NCI-H1092 treated with DMSO at 0.1 percent for 48 hours (cell line): Measurements from ENCODE around the gene PRRT4.

Source experiments
- DNase-seq: peaks from one replicate; lab custom pipeline; 2025; lab: John Stamatoyannopoulos, UW

Gene PRRT4

DNA sequence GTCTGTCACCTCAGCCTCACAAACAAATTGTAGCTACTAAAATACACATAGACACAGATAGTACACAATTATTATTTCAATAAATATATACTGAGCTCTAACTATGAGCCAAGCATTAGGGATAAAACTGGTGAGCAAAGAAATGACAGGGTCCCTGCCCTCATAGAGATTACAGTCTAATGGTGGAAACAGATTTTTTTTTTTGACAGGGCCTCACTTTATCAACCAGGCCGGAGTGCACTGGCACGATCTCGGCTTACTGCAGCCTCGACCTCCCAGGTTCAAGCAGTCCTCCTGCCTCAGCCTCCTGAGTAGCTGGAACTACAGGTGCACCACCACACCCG, 17.1 kb downstream of the PRRT4 start:
- DNase-seq: no peak

- peak; percentile 91 for DNase-seq
These were observed 17.7 kb downstream of the PRRT4 start, which contains the start of gene RBM28 for GRCh38 chr7:128343554-128344430. Gene RBM28, minus strand, starts transcription at chr7:128343908. Its CDS starts 115 bp downstream, at chr7:128343793.

- no peak for DNase-seq
These were observed 19.8 kb downstream of the PRRT4 start for GRCh38 chr7:128341733-128342132.

GRCh38 chr7:128335730-128336129, 25.8 kb downstream of the PRRT4 start:
- DNase-seq: no peak

- no peak for DNase-seq
These were observed 37.2 kb downstream of the PRRT4 start for GRCh38 chr7:128324368-128324680.

DNA sequence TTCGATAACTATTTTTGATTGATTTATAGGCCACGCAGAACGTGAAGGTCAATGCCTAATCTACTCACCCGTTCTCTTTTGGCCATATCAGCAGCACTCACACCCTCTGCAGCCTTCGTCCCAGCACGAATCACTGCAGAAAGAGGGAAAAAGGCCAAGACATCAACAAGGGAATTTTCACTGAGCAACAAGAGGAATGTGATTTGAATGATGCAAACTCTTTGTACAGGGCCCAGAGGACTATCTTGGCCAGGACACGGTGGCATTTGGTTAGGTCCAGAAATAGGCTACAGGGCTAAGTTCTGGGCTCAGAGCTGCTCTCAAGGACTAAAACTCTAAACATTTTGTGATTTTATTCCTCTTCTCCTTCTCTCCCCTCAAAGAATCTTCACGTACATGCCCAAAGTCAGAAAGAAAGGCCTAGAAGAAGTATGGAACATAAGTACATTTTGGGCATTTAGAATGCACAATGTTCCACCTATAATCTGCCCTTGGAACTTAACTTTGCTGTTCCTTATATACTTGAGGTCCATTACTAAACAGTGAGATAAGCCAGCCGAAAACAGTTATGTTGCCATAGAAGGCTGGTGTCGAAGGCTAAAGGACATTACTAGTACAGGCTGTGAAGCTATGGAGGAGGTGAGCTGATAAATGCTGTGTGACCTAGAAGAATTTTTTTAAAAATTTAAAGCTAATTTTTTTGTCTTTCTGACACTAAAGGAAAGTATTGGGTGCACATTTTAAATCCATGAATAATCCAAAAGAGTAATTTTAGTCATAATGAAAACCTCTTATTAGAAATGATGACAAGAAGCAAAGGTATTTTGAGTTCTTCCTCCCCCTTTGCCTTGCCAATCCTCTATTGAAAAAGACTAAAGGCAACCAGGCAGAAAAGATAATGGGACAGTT, 37.8 kb downstream of the PRRT4 start:
- no peak for DNase-seq

DNA sequence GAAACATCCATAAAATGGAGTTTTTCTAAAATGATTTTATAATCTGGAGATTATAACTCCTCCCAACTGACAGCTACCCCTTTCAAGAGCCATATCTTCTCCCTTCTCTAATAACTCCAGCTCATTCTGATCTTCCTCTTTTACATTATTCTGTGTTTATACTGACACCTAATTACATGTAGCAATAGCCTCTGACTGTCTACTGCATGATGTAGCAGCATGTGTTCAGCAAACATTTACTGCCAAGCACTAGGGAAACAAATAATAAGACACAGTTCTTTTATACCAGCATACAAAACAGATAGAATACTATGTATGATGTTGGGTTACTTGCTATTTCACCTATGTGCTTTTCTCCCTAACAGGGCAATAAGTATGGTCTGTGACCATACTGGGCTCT, 38.5 kb downstream of the PRRT4 start:
- no peak for DNase-seq

DNA sequence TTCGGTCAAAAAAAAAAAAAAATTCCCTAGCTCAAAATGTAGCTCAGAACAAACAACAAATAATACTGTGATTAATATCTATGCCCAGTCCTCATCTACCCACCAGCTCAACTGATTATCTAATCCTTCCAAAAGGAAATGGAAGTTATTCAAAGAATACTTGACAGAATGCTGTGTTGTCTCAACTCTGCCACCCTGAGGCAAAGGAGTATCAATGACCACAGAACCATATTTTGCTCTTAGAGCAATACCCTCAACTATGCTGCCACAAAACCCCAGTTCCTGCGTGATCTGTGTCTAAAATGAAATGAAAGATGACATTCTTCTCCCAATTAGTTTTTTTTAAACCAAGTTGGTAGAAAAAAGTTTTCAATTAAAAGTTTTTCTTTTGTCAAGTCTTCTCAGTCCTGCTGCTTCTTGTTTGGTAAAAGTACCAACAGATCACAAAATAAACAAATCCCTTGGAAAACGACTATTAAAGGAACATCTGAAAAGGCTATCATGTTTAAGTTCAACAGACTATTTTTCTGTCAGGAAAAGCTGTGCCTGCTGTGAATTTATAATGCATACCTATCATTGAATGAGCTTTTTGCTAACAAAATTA, 39.3 kb downstream of the PRRT4 start:
- peak; percentile 12 for DNase-seq

DNA sequence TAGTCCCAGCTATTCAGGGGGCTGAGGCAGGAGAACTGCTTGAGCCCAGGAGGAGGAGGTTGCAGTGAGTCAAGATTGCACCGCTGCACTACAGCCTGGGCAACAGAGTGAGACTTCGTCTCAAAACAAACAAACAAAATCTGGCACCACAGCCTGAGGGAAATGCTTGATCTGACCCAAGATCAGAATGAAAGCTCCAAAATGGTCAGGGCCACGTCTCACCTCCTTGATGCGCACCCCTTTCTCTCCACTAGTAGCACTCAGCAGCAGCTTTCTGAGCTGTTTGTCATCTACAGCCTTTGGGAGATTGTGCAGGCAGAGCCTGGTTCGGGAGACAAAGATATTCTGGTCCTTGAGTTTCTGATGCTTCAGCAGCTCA, 40.5 kb downstream of the PRRT4 start:
- no peak for DNase-seq

DNA sequence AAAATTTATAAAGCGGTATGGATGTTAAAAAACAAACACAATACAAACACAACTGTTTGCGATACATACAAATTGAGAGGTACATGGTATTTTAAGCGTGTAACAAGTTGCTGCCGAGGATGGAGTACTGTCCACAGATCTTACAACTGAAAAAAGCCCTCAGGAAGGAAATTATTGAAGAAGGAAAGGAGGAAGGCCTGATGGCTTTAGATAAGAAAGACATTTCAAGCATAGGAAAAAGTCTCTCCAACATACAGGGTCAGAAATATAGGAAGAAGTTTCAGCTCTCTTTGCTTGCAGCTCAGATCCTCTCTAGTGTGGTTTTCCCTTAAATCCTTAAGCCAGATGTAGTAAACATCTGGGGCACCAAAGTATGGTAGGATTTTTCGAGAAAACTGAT, 42.8 kb downstream of the PRRT4 start:
- DNase-seq: no peak

DNA sequence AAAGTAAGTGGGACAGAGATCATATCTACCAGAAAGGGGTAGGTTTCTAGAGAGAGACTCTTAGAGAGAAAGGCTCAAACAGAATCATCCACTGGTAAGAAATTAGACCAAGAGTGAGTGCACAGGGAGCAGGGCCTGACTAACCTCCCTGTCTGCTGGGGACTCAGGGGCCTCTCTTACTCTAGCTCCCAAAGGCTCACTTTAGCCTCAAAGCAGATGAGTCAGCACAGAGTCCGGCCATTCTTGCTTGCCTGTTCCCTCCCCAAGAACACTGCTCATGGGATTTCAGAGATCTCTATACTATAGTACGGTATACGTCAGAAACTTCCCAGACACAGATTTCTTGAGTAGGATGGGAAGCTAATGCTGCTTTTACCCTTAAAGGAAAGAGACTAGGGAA, 50.5 kb downstream of the PRRT4 start:
- DNase-seq: no peak

DNA sequence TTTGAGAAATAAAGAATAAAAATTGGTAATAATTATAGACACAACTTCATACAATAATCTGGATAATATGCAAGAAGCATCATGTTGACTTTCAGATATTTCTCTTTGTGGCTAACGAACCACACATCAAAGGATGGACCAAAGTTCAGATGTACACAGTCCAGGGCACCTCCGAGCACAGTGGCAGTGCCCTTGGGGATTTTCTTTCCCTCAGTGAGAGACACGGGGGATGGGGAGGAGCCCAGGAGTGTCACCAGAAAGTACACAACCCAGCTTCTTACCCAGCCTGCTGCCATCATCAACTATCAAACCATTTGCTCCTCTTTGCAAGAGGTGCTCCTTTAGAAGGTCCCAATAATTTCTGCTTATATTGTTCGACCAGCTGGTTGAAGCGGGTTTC, 51.0 kb downstream of the PRRT4 start:
- DNase-seq: no peak

GRCh38 chr7:128309976-128310375, 51.5 kb downstream of the PRRT4 start:
- no peak for DNase-seq

- no peak for DNase-seq
These were observed 52.4 kb downstream of the PRRT4 start for GRCh38 chr7:128309124-128309523.

DNA sequence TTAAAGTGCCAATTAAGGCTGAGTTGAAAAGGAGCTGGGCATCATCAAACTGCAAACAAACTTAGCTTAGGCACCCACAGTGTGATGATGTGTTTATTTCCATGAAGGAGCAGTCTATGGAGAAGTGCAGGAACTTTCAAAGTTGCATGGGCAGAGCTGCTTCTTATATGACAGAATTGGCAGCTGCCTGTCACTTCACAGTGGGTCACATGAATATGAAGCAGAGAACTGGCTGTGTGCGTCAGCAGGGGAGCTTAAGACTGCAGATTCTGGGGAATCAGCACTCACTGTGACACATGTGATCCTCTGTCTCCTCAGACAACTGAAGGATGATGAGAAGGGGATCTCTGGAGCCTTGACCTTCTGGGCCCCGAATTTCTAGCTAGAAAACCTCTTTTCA, 54.4 kb downstream of the PRRT4 start:
- no peak for DNase-seq

- DNase-seq: no peak
These were observed 57.3 kb downstream of the PRRT4 start for GRCh38 chr7:128304212-128304611.

DNA sequence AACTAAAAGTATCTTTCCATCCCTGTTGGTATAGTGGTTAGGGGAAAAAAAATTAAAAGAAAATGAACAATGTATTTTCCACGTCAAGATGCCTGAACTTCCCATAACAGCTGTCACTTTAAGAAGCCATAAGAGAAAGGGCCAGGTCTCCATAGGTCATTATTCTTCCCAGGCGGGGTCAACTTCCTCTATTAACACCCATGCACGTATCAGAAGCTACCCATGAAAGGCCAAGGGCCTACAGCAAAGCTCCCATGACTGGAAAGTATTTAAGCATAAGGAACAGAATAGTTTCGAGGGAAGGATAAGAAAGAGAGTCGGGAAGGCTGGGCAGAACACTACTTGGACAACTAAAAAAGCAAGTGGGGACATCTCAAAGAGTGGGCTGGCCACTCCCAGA, 57.8 kb downstream of the PRRT4 start:
- no peak for DNase-seq

DNA sequence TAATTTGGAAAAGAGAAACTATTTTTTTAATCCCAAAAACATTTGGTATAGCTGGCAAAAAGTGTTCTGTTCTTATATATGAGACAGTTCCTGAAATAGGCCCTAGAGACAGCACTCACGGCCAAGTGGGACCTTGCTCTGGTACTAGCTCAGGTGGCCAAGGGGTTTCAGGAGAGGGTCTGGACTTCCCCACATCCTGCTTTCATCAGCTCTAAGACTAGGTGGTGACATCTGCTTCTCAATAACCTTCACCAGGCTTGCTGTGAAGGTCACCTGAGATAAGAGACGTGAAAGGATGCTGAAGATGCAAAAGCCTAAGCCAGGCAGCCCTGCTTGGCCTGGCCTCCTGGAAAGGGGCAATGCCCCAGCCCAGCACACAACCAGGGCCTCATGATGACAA, 58.4 kb downstream of the PRRT4 start:
- no peak for DNase-seq

- peak; percentile 14 for DNase-seq
These were observed 59.4 kb downstream of the PRRT4 start for GRCh38 chr7:128302139-128302538.
